Measurements from ENCODE around the gene DMPK. TPM values are rescaled to one million over a fixed set of nuclear protein-coding genes. Genes with fewer than 3 reads are reported as not detected.
A peak's percentile ranks its signal among the peaks of the same experiment; 100 is the strongest.

Gene DMPK
- total and polyA plus RNA-seq, 2 of the 4 experiments (the other 2 are of a cell fraction): 7.9 to 50.7 TPM

- Histone ChIP-seq H3K4me3 (ENCODE audit: insufficient read depth, low read depth, low read length) (peak overlapping the region; percentile 34), H3K14ac (replicated peaks; ENCODE audit: low read depth, low read length) (peak overlapping the region; percentile 38; the same call in 1 of the 2 replicates), H3K9me3 (ENCODE audit: control insufficient read depth, insufficient read depth, low read length) (no peaks in the 10 kb centered on the region), H2BK5ac (ENCODE audit: low read depth, low read length, poor library complexity, severe bottlenecking) (peak overlapping the region; percentile 64), H2BK20ac (ENCODE audit: low read depth, low read length) (no peak overlapping the region), H3K9ac (ENCODE audit: low read depth, low read length) (peak overlapping the region; percentile 75), H2AK5ac (ENCODE audit: low read depth, low read length) (peak overlapping the region; percentile 86), H3K36me3 (ENCODE audit: control insufficient read depth, insufficient read depth, low read length) (peaks cover 12% of the 10 kb centered on the region; the same call in 1 of the 2 replicates), H3K4me1 (ENCODE audit: control insufficient read depth, insufficient read depth, low read length) (peaks cover 13% of the 10 kb centered on the region), H3K56ac (ENCODE audit: extremely low read depth, insufficient read depth, low read length) (peak overlapping the region; percentile 48; the same call in 1 of the 2 replicates), H3K4me2 (ENCODE audit: low read depth, low read length) (peak overlapping the region; percentile 83), H4K8ac (ENCODE audit: low read depth in 2 of 2, low read length in 2 of 2) (peak overlapping the region in 1 of 2 experiments; percentile 49; a peak in 1 of 4 replicates), H3K27ac (ENCODE audit: insufficient read depth, low read length) (peak overlapping the region; percentile 89), H3K79me1 (ENCODE audit: low read depth in 1 of 2, low read length in 2 of 2) (peaks cover 4 to 17% of the 10 kb centered on the region in 2 experiments; a peak in 1 of 4 replicates), H3K27me3 (ENCODE audit: control insufficient read depth, insufficient read depth, low read length) (no peaks in the 10 kb centered on the region), H3K4ac (ENCODE audit: low read depth, low read length) (peak overlapping the region; percentile 74), H2BK120ac (ENCODE audit: low read depth, low read length) (peak overlapping the region; percentile 4; the same call in 1 of the 2 replicates), H2AFZ (replicated peaks; ENCODE audit: low read length, poor library complexity) (peak overlapping the region; percentile 94), H4K5ac (ENCODE audit: low read depth, low read length) (peak overlapping the region; percentile 19; the same call in 1 of the 2 replicates), H3K18ac (ENCODE audit: low read depth, low read length) (no peak overlapping the region), H2AK9ac (replicated peaks; ENCODE audit: low read depth, low read length, poor library complexity) (peak overlapping the region; percentile 93), H2BK15ac (ENCODE audit: low read depth, low read length) (no peak overlapping the region), H4K20me1 (ENCODE audit: insufficient read depth, low read length) (peaks cover 12% of the 10 kb centered on the region), H3K23ac (ENCODE audit: low read depth, low read length) (peak overlapping the region; percentile 21; the same call in 1 of the 2 replicates), H4K91ac (ENCODE audit: insufficient read depth, low read depth, low read length) (peak overlapping the region; percentile 67; the same call in 1 of the 2 replicates), H3K9me1 (ENCODE audit: insufficient read depth, low read length) (no peaks in the 10 kb centered on the region; the same call in 1 of the 2 replicates)
- dilution Hi-C loops (cut with HindIII; ENCODE audit: low sequenced_read_pairs, unreplicated experiment) (no loop called here), intact Hi-C loops (cut with micrococcal nuclease) (loop anchor here (1.0 kb wide), 2 partner anchors 29 to 53 kb away; no protein-coding TSS in a partner anchor), in situ Hi-C loops (cut with MboI; ENCODE audit: low sequenced_read_pairs) (no loop called here)
- WGBS, 2 experiments (ENCODE audit: extremely low coverage in 2 of 2, insufficient read length in 1 of 2): 0% methylated on average over 68 of the region's 79 CpGs; no CpG with 5 or more reads in 1 of the 2 experiments
- POLR2A ChIA-PET (ENCODE audit: unreplicated experiment): interaction anchor here (0.6 to 0.9 kb wide), 6 partner anchors 12 to 186 kb away, joined by 3 to 17 read pairs (median 8); partner anchors contain the start of genes DMPK, DMWD and OPA3
- no TSS peak for BruUV-seq (replicated peaks)
- ATAC-seq (ENCODE audit: low read depth) (peak; percentile 63), DNase-seq (peak; percentile 97)
- CTCF ChIA-PET: interaction anchor here (0.5 to 3.0 kb wide), 10 partner anchors 12 to 1625 kb away, joined by 3 to 24 read pairs (median 4); partner anchors contain the start of genes DMPK and QPCTL
- TF ChIP-seq SMC3 (IDR thresholded peaks at IDR 0.05; ENCODE audit: low read depth, low read length) (peak; percentile 45), MAFK (IDR thresholded peaks at IDR 0.05; ENCODE audit: low read depth, low read length) (no peak), RAD21 (IDR thresholded peaks at IDR 0.05; ENCODE audit: low read length) (peak; percentile 67), RCOR1 (IDR thresholded peaks at IDR 0.05; ENCODE audit: insufficient replicate concordance, low read length) (no peak), FOS (IDR thresholded peaks at IDR 0.05; ENCODE audit: low read depth, low read length) (no peak), BHLHE40 (IDR thresholded peaks at IDR 0.05; ENCODE audit: low read depth, low read length) (peak; percentile 86), MXI1 (IDR thresholded peaks at IDR 0.05; ENCODE audit: borderline replicate concordance, low read depth, low read length) (no peak; the same call in 1 of the 2 replicates), USF2 (IDR thresholded peaks at IDR 0.05; ENCODE audit: low read depth, low read length) (no peak), ELK1 (IDR thresholded peaks at IDR 0.05; ENCODE audit: borderline replicate concordance, low read depth, low read length) (no peak), CHD1 (IDR thresholded peaks at IDR 0.05; ENCODE audit: low read depth, low read length) (no peak), CTCF (conservative IDR thresholded peaks at IDR 0.05; ENCODE audit: low read depth, low read length) (peak; percentile 82)
Measured at GRCh38 chr19:45770192-45771101, 11.8 kb downstream of the DMPK start.
